Activated T-cell treated with anti-CD3 and anti-CD28 coated beads, Interleukin-2, amount 50 U/mL, for 4 hours (primary cell): ENCODE results near the gene PAFAH1B2. TPM values are rescaled to one million over a fixed set of nuclear protein-coding genes. Genes with fewer than 3 reads are reported as not detected.

ENCODE experiments used
- ATAC-seq, 2 donors: fragments of 200-7000 bp; cut with Tn5 transposase; one replicate each; pipeline ENCODE4 v1.10.0; 2021
- DNase-seq: peaks from one replicate; pipeline ENCODE4 v3.0.0-alpha.2; 2020
- H3K27me3 Mint-ChIP-seq: one replicate; pipeline ENCODE4 v1.8.0; 2021; ENCODE audit warnings: low read depth, mixed read lengths
- H3K36me3 Mint-ChIP-seq: one replicate; pipeline ENCODE4 v1.8.0; 2022; ENCODE audit warnings: mixed read lengths; ENCODE audit not compliant: insufficient read depth
- H3K4me1 Mint-ChIP-seq: one replicate; pipeline ENCODE4 v1.8.0; 2021; ENCODE audit warnings: low read depth, mixed read lengths
- H3K4me3 Mint-ChIP-seq: one replicate; pipeline ENCODE4 v1.8.0; 2021; ENCODE audit warnings: mild to moderate bottlenecking, moderate library complexity, mixed read lengths
- H3K9me3 Mint-ChIP-seq: one replicate; pipeline ENCODE4 v1.8.0; 2021; ENCODE audit warnings: mixed read lengths
- total RNA-seq, 3 donors: library from RNA; stranded (reverse); gene quantifications; one replicate each; pipeline ENCODE4 v1.2.1, GENCODE V29; 2021

PAFAH1B2 gene
- 10 to 100 TPM; 73.9 to 81.2 (median 80.0) TPM for total RNA-seq

- H3K4me3 Mint-ChIP-seq, result peak within 1 kb of the TSS; percentile 100
- ATAC-seq (peak; percentile 94 to 95), DNase-seq (peak; percentile 95)
- H3K9me3 Mint-ChIP-seq, result no peaks in the 10 kb centered on the region
- peaks cover 13% of the 10 kb centered on the region for H3K27me3 Mint-ChIP-seq
- H3K36me3 Mint-ChIP-seq, result peaks cover 10% of the 10 kb centered on the region
- H3K4me1 Mint-ChIP-seq, result peaks cover 40% of the 10 kb centered on the region
These were observed at the start of gene PAFAH1B2 for GRCh38 chr11:117143871-117144476. Gene PAFAH1B2, plus strand, starts transcription at chr11:117144287. Its CDS starts 8,161 bp downstream, at chr11:117152448.

GRCh38 chr11:117094776-117095175 is 49.3 kb upstream of the PAFAH1B2 start:
- DNase-seq, result no peak
- Mint-ChIP-seq H3K9me3 (peaks cover 8% of the 10 kb centered on the region), H3K4me3 (peak overlapping the region; percentile 99), H3K4me1 (peaks cover 78% of the 10 kb centered on the region), H3K27me3 (no peaks in the 10 kb centered on the region), H3K36me3 (peaks cover 23% of the 10 kb centered on the region)
- ATAC-seq, result no peak

- Mint-ChIP-seq H3K27me3 (no peaks in the 10 kb centered on the region), H3K36me3 (peaks cover 19% of the 10 kb centered on the region), H3K4me1 (peaks cover 73% of the 10 kb centered on the region), H3K9me3 (peaks cover 8% of the 10 kb centered on the region), H3K4me3 (peak overlapping the region; percentile 99)
- ATAC-seq (peak in 1 of 2 donors; percentile 1), DNase-seq (no peak)
These were observed 48.6 kb upstream of the PAFAH1B2 start for GRCh38 chr11:117095284-117096161.

GRCh38 chr11:117096201-117096991 is 47.7 kb upstream of the PAFAH1B2 start:
- DNase-seq (peak; percentile 19), ATAC-seq (peak; percentile 35 to 36)
- H3K27me3 Mint-ChIP-seq, result no peaks in the 10 kb centered on the region
- peaks cover 8% of the 10 kb centered on the region for H3K9me3 Mint-ChIP-seq
- peaks cover 71% of the 10 kb centered on the region for H3K4me1 Mint-ChIP-seq
- H3K4me3 Mint-ChIP-seq, result peak overlapping the region; percentile 99
- peaks cover 16% of the 10 kb centered on the region for H3K36me3 Mint-ChIP-seq

GRCh38 chr11:117097014-117097388 is 47.1 kb upstream of the PAFAH1B2 start:
- Mint-ChIP-seq H3K4me1 (peaks cover 64% of the 10 kb centered on the region), H3K9me3 (peaks cover 5% of the 10 kb centered on the region), H3K36me3 (peaks cover 11% of the 10 kb centered on the region), H3K27me3 (no peaks in the 10 kb centered on the region), H3K4me3 (peak overlapping the region; percentile 99)
- DNase-seq (no peak), ATAC-seq (no peak)

GRCh38 chr11:117097389-117098268 is 46.5 kb upstream of the PAFAH1B2 start:
- peaks cover 58% of the 10 kb centered on the region for H3K4me1 Mint-ChIP-seq
- no peaks in the 10 kb centered on the region for H3K27me3 Mint-ChIP-seq
- H3K9me3 Mint-ChIP-seq, result no peaks in the 10 kb centered on the region
- H3K36me3 Mint-ChIP-seq, result peaks cover 5% of the 10 kb centered on the region
- ATAC-seq, result peak; percentile 18 to 28
- peak overlapping the region; percentile 99 for H3K4me3 Mint-ChIP-seq
- DNase-seq, result peak; percentile 23

- Mint-ChIP-seq H3K4me3 (peak within 1 kb of the TSS; percentile 99), H3K4me1 (peaks cover 50% of the 10 kb centered on the region), H3K27me3 (no peaks in the 10 kb centered on the region), H3K9me3 (no peaks in the 10 kb centered on the region), H3K36me3 (peaks cover 2% of the 10 kb centered on the region)
- peak; percentile 96 for DNase-seq
- ATAC-seq, result peak; percentile 81 to 82
These were observed 45.5 kb upstream of the PAFAH1B2 start, which contains the start of gene SIK3 for GRCh38 chr11:117098269-117099232. Gene SIK3, minus strand, starts transcription at chr11:117098428. Its CDS starts 13 bp downstream, at chr11:117098415.

GRCh38 chr11:117099696-117100095 is 44.4 kb upstream of the PAFAH1B2 start:
- Mint-ChIP-seq H3K9me3 (no peaks in the 10 kb centered on the region), H3K4me3 (peak overlapping the region; percentile 90), H3K4me1 (peaks cover 38% of the 10 kb centered on the region), H3K36me3 (peaks cover 2% of the 10 kb centered on the region), H3K27me3 (no peaks in the 10 kb centered on the region)
- no peak for DNase-seq
- no peak for ATAC-seq

- Mint-ChIP-seq H3K36me3 (peaks cover 2% of the 10 kb centered on the region), H3K9me3 (no peaks in the 10 kb centered on the region), H3K4me3 (no peak overlapping the region), H3K4me1 (peaks cover 30% of the 10 kb centered on the region), H3K27me3 (no peaks in the 10 kb centered on the region)
- no peak for ATAC-seq
- no peak for DNase-seq
These were observed 43.5 kb upstream of the PAFAH1B2 start for GRCh38 chr11:117100556-117100955.

GRCh38 chr11:117107701-117108590 is 36.1 kb upstream of the PAFAH1B2 start:
- no peak overlapping the region for H3K4me3 Mint-ChIP-seq
- no peaks in the 10 kb centered on the region for H3K9me3 Mint-ChIP-seq
- ATAC-seq (no peak), DNase-seq (no peak)
- no peaks in the 10 kb centered on the region for H3K4me1 Mint-ChIP-seq
- H3K27me3 Mint-ChIP-seq, result peaks cover 3% of the 10 kb centered on the region
- no peaks in the 10 kb centered on the region for H3K36me3 Mint-ChIP-seq

- no peak for ATAC-seq
These were observed 33.7 kb upstream of the PAFAH1B2 start for GRCh38 chr11:117110294-117110950.

More at GRCh38 chr11:117110294-117110950, 33.7 kb upstream of the PAFAH1B2 start:
- Mint-ChIP-seq H3K36me3 (no peaks in the 10 kb centered on the region), H3K9me3 (no peaks in the 10 kb centered on the region), H3K4me1 (no peaks in the 10 kb centered on the region), H3K4me3 (no peak overlapping the region), H3K27me3 (peaks cover 3% of the 10 kb centered on the region)
- DNase-seq, result no peak
